RWPE1 (cell line): ENCODE data around the gene SV2C.

ENCODE experiments used
- CTCF ChIA-PET: fragments of 350-600 bp; sonication (Branson Sonifier 250); formaldehyde crosslinking; extraction: SDS; loops from one replicate; lab custom pipeline; 2021; lab: Yijun Ruan, JAX
- POLR2A ChIA-PET: fragments of 400-600 bp; formaldehyde crosslinking; extraction: SDS; loops from one replicate; lab custom pipeline; 2020; ENCODE audit warnings: antibody characterized with exemption; ENCODE audit not compliant: low non-redundant PET; lab: Yijun Ruan, JAX
- DNase-seq: peaks from one replicate; pipeline ENCODE4 v3.0.0; 2012; ENCODE audit warnings: low spot score
- H3K27ac ChIP-seq: fragments of 450-650 bp; 2 replicates; pipeline ENCODE4 v1.5.1; 2017
- CTCF ChIP-seq: fragments of 450-650 bp; conservative IDR thresholded peaks from 2 replicates; pipeline ENCODE4 v1.5.1; 2017; ENCODE audit warnings: low read depth, mild to moderate bottlenecking

SV2C gene

GRCh38 chr5:76283670-76284069 lies 200.5 kb downstream of the SV2C start:
- peak; percentile 86 for DNase-seq
- TF ChIP-seq CTCF, result no peak
- H3K27ac ChIP-seq, result no peak overlapping the region
- POLR2A ChIA-PET, result no interaction called here
- CTCF ChIA-PET, result interaction anchor here (0.6 kb wide), 1 partner anchor 297 kb away, joined by 3 read pairs; no protein-coding TSS in a partner anchor

GRCh38 chr5:76289692-76290091 lies 206.5 kb downstream of the SV2C start:
- CTCF ChIA-PET, result no interaction called here

GRCh38 chr5:76290321-76290757 lies 207.2 kb downstream of the SV2C start:
- TF ChIP-seq CTCF, result no peak
- ChIA-PET CTCF (no interaction called here), POLR2A (no interaction called here)
- H3K27ac ChIP-seq, result no peak overlapping the region
- peak; percentile 72 for DNase-seq

More at GRCh38 chr5:76289692-76290091, 206.5 kb downstream of the SV2C start:
- DNase-seq, result no peak
- POLR2A ChIA-PET, result no interaction called here
- H3K27ac ChIP-seq, result no peak overlapping the region
- no peak for TF ChIP-seq CTCF

GRCh38 chr5:76291305-76292077 lies 208.3 kb downstream of the SV2C start:
- DNase-seq, result peak; percentile 27
- ChIA-PET CTCF (interaction anchor here (1.0 kb wide), 1 partner anchor 9 kb away, joined by 3 read pairs; no protein-coding TSS in a partner anchor), POLR2A (no interaction called here)
- TF ChIP-seq CTCF, result no peak
- H3K27ac ChIP-seq, result no peak overlapping the region

- no peak for DNase-seq
- CTCF ChIA-PET, result interaction anchor here (1.2 kb wide), 1 partner anchor 16 kb away, joined by 4 read pairs; no protein-coding TSS in a partner anchor
Observed at GRCh38 chr5:76292620-76293322, 209.6 kb downstream of the SV2C start.

More at GRCh38 chr5:76292620-76293322, 209.6 kb downstream of the SV2C start:
- no peak for TF ChIP-seq CTCF
- POLR2A ChIA-PET, result no interaction called here
- no peak overlapping the region for H3K27ac ChIP-seq
